ENCODE measurements around the gene MYDGF. TPM values are rescaled to one million over a fixed set of nuclear protein-coding genes. Genes with fewer than 3 reads are reported as not detected.

MYDGF gene
- total and polyA plus RNA-seq, 2 of the 13 experiments (the other 11 are each of a cell fraction or from before 2014, with no cell fraction given) = 116 to 198 TPM

DNA sequence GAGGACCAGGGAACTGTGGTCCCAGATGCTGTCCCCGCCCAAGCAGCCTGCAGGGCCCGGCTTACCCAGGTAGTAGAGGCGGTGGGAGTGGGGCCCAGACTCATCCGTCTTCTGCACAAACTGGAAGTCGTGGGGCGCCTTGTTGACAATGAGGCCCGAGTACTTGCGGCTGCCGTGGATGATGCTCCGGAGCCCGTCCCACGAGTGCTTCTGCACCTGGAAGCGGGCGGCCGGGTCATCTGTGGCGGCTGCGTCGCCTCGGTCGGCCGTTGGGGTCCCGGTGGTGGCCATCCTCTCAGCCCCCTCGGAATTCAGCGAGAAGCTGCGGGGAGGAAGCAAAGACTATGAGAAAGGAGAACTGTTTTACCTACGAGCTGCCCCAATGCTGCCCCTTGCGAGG is 43.9 kb upstream of the MYDGF start:
- intact Hi-C loops (cut with micrococcal nuclease; ENCODE audit: unreplicated experiment) (no loop called here), in situ Hi-C loops (cut with HindIII; ENCODE audit: extremely low pct_ligation_motif_present, low pct_unique_long_range_greater_than_20kb) (no loop called here)
- FAIRE-seq (no peak), DNase-seq (ENCODE audit: low spot score) (no peak), ATAC-seq (no peak)
- TF ChIP-seq AGO2 (optimal IDR thresholded peaks at IDR 0.05; ENCODE audit: low read depth, low read length) = peak; percentile 29
- no peak for TF ChIP-seq KDM4B (CRISPR knock-in tag; IDR thresholded peaks at IDR 0.05)
- no peak for TF ChIP-seq NR2F1 (CRISPR knock-in tag; IDR thresholded peaks at IDR 0.05)
- H2AFZ ChIP-seq (ENCODE audit: low read length) = no peak overlapping the region
- peaks cover 22 to 51% of the 10 kb centered on the region in 2 experiments for H3K36me3 ChIP-seq (replicated peaks in 1 of 2; ENCODE audit: control insufficient read depth in 1 of 2, insufficient read depth in 2 of 2, low read length in 2 of 2)
- H4K20me1 ChIP-seq (ENCODE audit: insufficient read depth, low read length) = peaks cover 6% of the 10 kb centered on the region; the same call in 1 of the 2 replicates
- 98% methylated on average over 24 of the region's 27 CpGs for WGBS (ENCODE audit: low lambda C conversion rate)
- H3K4me1 ChIP-seq (ENCODE audit: insufficient read depth, low read length) = peaks cover 54% of the 10 kb centered on the region
- ChIA-PET CTCF (ENCODE audit: low intra/inter-chr PET ratio, low total read pairs) (no interaction called here), POLR2A (interaction anchor here (1.6 kb wide), 1 partner anchor 9 kb away, joined by 3 read pairs; no protein-coding TSS in a partner anchor)
- H3K79me2 ChIP-seq (ENCODE audit: insufficient read depth, low read length) = peaks cover 2% of the 10 kb centered on the region
- H3K4me3 ChIP-seq (replicated peaks in 1 of 3; ENCODE audit: insufficient read depth in 1 of 3, low read depth in 2 of 3, low read length in 3 of 3) = no peak overlapping the region
- no peaks in the 10 kb centered on the region for H3K9me3 ChIP-seq (ENCODE audit: low read length)
- BruUV-seq (replicated peaks) = no TSS peak
- no peak overlapping the region for H3K9ac ChIP-seq (ENCODE audit: insufficient read depth, low read depth, low read length)
- H3K27me3 ChIP-seq (ENCODE audit: control insufficient read depth in 1 of 2, insufficient read depth in 2 of 2, low read length in 2 of 2) = no peaks in the 10 kb centered on the region
- no peak overlapping the region for H3K27ac ChIP-seq (ENCODE audit: extremely low read length, insufficient read depth, low read length)
- no peak overlapping the region for H3K4me2 ChIP-seq (ENCODE audit: low read depth, low read length)

DNA sequence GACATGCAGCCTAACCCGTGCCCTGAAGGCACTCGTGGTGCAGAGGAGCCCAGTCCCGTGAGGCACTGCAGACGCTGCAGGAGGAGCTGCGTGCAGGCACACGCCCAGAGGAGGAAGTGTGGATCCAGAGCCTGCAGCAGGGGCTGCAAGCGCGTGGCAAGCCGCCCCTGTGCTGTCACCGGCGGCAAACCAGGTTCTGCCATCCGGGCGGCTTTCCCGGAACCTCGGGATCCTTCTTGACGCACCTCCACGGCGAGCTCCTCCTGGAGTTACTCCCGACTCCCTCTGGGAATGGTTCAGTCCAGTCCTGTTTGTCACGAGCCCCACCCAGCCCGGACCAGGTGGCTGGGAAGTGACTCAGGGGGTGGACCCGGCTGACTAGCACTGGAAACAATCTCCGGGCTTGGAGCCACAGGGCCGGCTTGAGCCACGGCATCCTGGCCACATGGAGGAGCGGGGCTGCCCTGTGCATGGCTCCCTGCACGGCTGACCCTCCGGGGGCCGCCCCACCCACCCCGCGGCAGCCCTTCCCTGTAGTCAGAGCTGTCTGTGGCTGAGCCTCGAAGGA is 43.3 kb upstream of the MYDGF start:
- no TSS peak for BruUV-seq (replicated peaks)
- H3K4me3 ChIP-seq (replicated peaks in 1 of 3; ENCODE audit: insufficient read depth in 1 of 3, low read depth in 2 of 3, low read length in 3 of 3) = no peak overlapping the region
- no peak overlapping the region for H2AFZ ChIP-seq (ENCODE audit: low read length)
- TF ChIP-seq RAD51 (IDR thresholded peaks at IDR 0.05; ENCODE audit: borderline replicate concordance) (no peak), RBFOX2 (IDR thresholded peaks at IDR 0.05; ENCODE audit: low read depth, low read length) (peak; percentile 44), CBX5 (CRISPR knock-in tag; IDR thresholded peaks at IDR 0.05; ENCODE audit: borderline replicate concordance) (no peak)
- TF ChIP-seq, protein P1, sequence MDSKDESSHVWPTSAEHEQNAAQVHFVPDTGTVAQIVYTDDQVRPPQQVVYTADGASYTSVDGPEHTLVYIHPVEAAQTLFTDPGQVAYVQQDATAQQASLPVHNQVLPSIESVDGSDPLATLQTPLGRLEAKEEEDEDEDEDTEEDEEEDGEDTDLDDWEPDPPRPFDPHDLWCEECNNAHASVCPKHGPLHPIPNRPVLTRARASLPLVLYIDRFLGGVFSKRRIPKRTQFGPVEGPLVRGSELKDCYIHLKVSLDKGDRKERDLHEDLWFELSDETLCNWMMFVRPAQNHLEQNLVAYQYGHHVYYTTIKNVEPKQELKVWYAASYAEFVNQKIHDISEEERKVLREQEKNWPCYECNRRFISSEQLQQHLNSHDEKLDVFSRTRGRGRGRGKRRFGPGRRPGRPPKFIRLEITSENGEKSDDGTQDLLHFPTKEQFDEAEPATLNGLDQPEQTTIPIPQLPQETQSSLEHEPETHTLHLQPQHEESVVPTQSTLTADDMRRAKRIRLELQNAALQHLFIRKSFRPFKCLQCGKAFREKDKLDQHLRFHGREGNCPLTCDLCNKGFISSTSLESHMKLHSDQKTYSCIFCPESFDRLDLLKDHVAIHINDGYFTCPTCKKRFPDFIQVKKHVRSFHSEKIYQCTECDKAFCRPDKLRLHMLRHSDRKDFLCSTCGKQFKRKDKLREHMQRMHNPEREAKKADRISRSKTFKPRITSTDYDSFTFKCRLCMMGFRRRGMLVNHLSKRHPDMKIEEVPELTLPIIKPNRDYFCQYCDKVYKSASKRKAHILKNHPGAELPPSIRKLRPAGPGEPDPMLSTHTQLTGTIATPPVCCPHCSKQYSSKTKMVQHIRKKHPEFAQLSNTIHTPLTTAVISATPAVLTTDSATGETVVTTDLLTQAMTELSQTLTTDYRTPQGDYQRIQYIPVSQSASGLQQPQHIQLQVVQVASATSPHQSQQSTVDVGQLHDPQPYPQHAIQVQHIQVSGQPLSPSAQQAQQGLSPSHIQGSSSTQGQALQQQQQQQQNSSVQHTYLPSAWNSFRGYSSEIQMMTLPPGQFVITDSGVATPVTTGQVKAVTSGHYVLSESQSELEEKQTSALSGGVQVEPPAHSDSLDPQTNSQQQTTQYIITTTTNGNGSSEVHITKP (CRISPR knock-in tag; IDR thresholded peaks at IDR 0.05; ENCODE audit: low read depth) = peak; percentile 89
- WGBS (ENCODE audit: low lambda C conversion rate) = 97% methylated on average over 17 of the region's 32 CpGs
- CTCF ChIA-PET (ENCODE audit: low intra/inter-chr PET ratio, low total read pairs) = no interaction called here
- H3K36me3 ChIP-seq (replicated peaks in 1 of 2; ENCODE audit: control insufficient read depth in 1 of 2, insufficient read depth in 2 of 2, low read length in 2 of 2) = peaks cover 22 to 48% of the 10 kb centered on the region in 2 experiments
- H3K4me1 ChIP-seq (ENCODE audit: insufficient read depth, low read length) = peaks cover 55% of the 10 kb centered on the region
- ATAC-seq (no peak), FAIRE-seq (no peak), DNase-seq (ENCODE audit: low spot score) (no peak)
- no peak overlapping the region for H3K9ac ChIP-seq (ENCODE audit: insufficient read depth, low read depth, low read length)
- no peaks in the 10 kb centered on the region for H3K9me3 ChIP-seq (ENCODE audit: low read length)
- H3K27ac ChIP-seq (ENCODE audit: extremely low read length, insufficient read depth, low read length) = no peak overlapping the region
- peaks cover 1% of the 10 kb centered on the region for H3K79me2 ChIP-seq (ENCODE audit: insufficient read depth, low read length)
- peaks cover 6% of the 10 kb centered on the region; the same call in 1 of the 2 replicates for H4K20me1 ChIP-seq (ENCODE audit: insufficient read depth, low read length)
- POLR2A ChIA-PET = interaction anchor here (1.6 kb wide), 1 partner anchor 9 kb away, joined by 3 read pairs; no protein-coding TSS in a partner anchor
- intact Hi-C loops (cut with micrococcal nuclease; ENCODE audit: unreplicated experiment) (no loop called here), in situ Hi-C loops (cut with HindIII; ENCODE audit: extremely low pct_ligation_motif_present, low pct_unique_long_range_greater_than_20kb) (no loop called here)
- no peak overlapping the region for H3K4me2 ChIP-seq (ENCODE audit: low read depth, low read length)
- H3K27me3 ChIP-seq (ENCODE audit: control insufficient read depth in 1 of 2, insufficient read depth in 2 of 2, low read length in 2 of 2) = no peaks in the 10 kb centered on the region

All from HepG2 (cell line).